Activated T-cell treated with anti-CD3 and anti-CD28 coated beads, Interleukin-2, amount 50 U/mL, for 72 hours (primary cell): Measurements from ENCODE around the gene CACNA1F. TPM values are rescaled to one million over a fixed set of nuclear protein-coding genes. Genes with fewer than 3 reads are reported as not detected.

Experiments
- ATAC-seq, 2 donors: fragments of 150-1000 bp; cut with Tn5 transposase; replicated peaks in 1 of 2; 2 replicates each; pipeline ENCODE4 v1.10.0; 2021; ENCODE audit warnings: moderate library complexity in 2 of 2, mild to moderate bottlenecking in 1 of 2
- DNase-seq, 2 donors: peaks; one replicate each; pipeline ENCODE4 v3.0.0; 2021 to 2022; ENCODE audit warnings: mixed read lengths in 1 of 2
- H3K27ac Mint-ChIP-seq: one replicate; pipeline ENCODE4 v1.8.0; 2022; ENCODE audit warnings: mild to moderate bottlenecking, moderate library complexity, mixed read lengths
- H3K27me3 Mint-ChIP-seq: one replicate; pipeline ENCODE4 v1.8.0; 2022; ENCODE audit warnings: low read depth, mixed read lengths
- H3K36me3 Mint-ChIP-seq, 2 donors: one replicate each; pipeline ENCODE4 v1.8.0; 2022; ENCODE audit warnings: mixed read lengths in 2 of 2, mild to moderate bottlenecking in 1 of 2; ENCODE audit not compliant: insufficient read depth in 2 of 2
- H3K4me1 Mint-ChIP-seq: one replicate; pipeline ENCODE4 v1.8.0; 2022; ENCODE audit warnings: low read depth, mixed read lengths
- H3K4me3 Mint-ChIP-seq, 2 donors: one replicate each; pipeline ENCODE4 v1.8.0; 2022; ENCODE audit warnings: mild to moderate bottlenecking in 2 of 2, mixed read lengths in 2 of 2, moderate library complexity in 2 of 2
- H3K9me3 Mint-ChIP-seq, 2 donors: one replicate each; pipeline ENCODE4 v1.8.0; 2022; ENCODE audit warnings: mixed read lengths in 2 of 2
- total RNA-seq, 2 donors: library from RNA; stranded (reverse); gene quantifications; one replicate each; pipeline ENCODE4 v1.2.3, GENCODE V29; 2022

The CACNA1F gene
- total RNA-seq, 2 donors from 2014 or later, result 3.4 to 4.1 TPM

DNA sequence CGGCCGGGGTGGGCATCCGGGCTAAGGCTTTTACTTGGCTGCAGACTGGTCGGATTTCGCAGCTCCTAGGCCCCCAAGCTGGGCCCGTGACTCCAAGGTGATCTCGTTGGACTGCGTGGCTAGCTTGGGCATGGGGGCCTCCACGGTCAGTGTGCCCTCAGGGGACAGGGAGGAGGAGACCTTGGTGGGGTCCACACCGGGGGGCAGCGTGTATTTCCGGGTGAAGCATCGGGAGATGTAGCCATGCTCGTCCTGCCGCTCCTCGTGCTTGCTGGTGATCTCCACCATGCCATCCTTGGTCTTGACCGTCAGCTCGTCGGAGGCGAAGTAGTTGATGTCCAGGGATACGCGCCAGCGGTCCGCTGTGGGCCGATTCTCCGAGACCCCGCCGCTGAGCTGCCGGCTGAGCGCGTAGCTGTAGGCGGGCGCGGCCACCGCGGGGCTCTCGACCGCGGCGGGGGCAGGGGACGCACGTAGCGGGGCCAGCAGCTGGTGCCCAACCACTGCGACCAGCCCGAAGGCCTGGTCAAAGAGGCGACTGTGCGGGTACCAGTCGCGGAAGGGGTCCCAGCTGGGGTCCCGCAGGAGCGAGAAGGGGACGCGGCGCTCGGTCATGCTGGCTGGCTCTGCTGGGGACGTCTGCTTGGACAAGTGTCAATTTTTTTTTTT, 881 bp upstream of the CACNA1F start:
- ATAC-seq, result no peak
- H3K4me3 Mint-ChIP-seq, result peak overlapping the region in 1 of 2 donors; percentile 3
- peaks cover 25% of the 10 kb centered on the region for H3K4me1 Mint-ChIP-seq
- no peak for DNase-seq
- no peaks in the 10 kb centered on the region for H3K36me3 Mint-ChIP-seq
- no peaks in the 10 kb centered on the region for H3K27me3 Mint-ChIP-seq
- no peak overlapping the region for H3K27ac Mint-ChIP-seq
- no peaks in the 10 kb centered on the region for H3K9me3 Mint-ChIP-seq

DNA sequence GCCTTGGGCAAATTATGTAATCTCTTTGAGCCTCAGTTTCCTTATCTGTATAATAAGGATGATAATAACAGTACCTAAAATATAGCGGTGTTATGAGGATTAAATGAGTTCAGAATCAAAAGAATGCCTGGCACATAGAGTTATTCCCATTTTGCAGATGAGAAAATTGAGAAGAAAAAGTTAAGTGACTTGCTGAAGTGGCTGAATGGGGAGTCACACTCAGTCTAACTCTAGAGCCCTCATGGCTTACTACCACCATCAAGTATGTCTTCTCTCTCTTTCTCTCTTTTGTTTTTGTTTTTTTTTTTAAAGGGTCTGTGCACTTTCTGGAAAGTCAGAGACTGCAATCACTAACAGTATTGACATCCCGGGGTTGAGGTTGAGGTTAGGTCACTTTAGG, 615 bp downstream of the CACNA1F start:
- H3K4me1 Mint-ChIP-seq, result peaks cover 25% of the 10 kb centered on the region
- DNase-seq (no peak), ATAC-seq (no peak)
- no peak overlapping the region for H3K4me3 Mint-ChIP-seq
- H3K27ac Mint-ChIP-seq, result no peak overlapping the region
- H3K9me3 Mint-ChIP-seq, result no peaks in the 10 kb centered on the region
- H3K27me3 Mint-ChIP-seq, result peaks cover 3% of the 10 kb centered on the region
- H3K36me3 Mint-ChIP-seq, result no peaks in the 10 kb centered on the region

DNA sequence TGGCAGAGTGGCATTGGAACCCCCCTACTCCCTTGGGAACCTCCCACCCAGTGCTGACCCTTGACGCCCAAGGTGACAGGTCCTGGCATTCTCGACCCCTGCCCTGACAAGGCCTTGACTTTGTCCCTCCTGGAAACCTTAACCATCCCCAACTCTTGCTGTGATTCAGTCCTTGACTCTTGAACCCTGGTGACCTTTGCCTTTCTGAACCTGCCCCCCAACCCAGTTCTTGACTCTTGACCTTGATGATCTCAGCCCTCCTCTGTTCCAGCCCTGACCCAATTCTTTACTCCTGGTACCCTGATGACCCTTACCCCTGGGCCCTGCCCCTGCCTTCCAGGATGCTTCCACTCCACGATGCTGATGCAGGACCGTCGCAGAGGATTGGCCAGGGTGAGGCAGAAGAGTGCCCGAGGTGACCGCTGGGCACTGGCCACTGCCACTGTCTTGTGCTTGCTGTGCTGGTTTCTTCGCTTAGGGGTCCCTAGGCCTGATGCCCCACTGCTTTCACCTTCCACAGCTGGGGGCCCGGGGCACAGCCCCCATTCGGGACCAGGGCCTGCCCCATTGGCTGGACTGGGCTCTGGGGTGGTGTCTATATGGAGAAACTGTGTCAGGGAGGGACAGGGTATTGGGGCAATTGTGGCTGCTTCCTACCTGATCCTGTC, 1.7 kb downstream of the CACNA1F start:
- Mint-ChIP-seq H3K9me3 (no peaks in the 10 kb centered on the region), H3K27me3 (peaks cover 7% of the 10 kb centered on the region), H3K27ac (peak overlapping the region; percentile 77), H3K36me3 (no peaks in the 10 kb centered on the region), H3K4me1 (peaks cover 15% of the 10 kb centered on the region), H3K4me3 (peak overlapping the region; percentile 78 to 79)
- DNase-seq (no peak), ATAC-seq (no peak)

DNA sequence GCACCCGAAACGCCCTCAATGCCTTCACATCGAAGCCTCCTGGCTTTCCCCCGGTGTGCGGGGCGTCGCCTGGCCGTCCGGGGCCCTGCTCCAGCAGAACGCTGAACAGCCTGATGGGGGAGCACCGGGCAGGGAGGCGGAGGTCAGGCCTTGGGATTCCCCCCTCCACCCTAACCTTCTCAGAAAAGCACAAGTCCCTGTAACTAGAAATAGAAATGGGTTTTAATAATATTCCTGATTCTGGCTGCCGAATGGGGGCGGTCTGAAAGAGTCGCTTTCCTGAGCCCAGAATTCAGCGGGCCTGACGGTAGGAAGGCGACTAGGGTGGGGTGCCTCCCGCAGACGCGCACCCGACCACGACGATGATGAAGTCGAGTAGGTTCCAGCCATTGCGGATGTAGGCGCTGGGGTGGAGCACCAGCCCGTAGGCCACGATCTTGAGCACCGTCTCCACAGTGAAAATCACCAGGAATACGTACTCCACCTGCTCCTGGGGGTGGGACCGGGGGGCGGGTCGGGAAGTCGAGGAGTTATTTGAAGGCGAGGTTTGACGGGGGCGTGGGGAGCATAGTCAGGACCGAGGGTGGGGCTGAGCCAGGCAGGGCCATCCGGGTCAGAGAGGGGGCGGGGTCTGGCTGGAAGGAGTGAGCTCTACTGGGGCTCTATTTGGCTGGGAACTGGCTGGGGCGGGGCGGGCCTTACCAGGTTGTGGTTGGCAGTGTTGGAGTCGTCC, 2.5 kb downstream of the CACNA1F start:
- Mint-ChIP-seq H3K4me1 (peaks cover 10% of the 10 kb centered on the region), H3K9me3 (no peaks in the 10 kb centered on the region), H3K4me3 (peak overlapping the region; percentile 78 to 79), H3K36me3 (no peaks in the 10 kb centered on the region), H3K27ac (peak overlapping the region; percentile 42), H3K27me3 (peaks cover 10% of the 10 kb centered on the region)
- DNase-seq (peak; percentile 75 to 81), ATAC-seq (peak; percentile 82 to 89)

DNA sequence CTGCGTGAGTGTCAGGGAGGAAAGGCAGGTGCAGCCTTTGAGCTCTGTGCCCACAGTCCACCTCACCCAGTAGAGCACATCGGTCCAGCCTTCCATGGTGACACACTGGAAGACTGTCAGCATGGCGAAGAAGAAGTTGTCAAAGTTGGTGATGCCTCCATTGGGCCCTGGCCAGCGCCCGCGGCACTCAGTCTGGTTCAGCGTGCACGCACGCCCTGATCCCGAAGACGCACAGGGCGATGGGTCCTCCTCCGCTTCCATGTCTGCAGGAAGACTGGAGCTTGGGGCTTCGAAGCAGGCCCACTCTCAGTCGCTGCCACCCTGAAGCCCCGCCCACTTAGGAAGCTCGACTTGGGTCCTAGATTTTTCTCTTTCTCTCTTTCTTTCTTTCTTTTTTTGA, 5.0 kb downstream of the CACNA1F start:
- no peak for ATAC-seq
- Mint-ChIP-seq H3K27ac (no peak overlapping the region), H3K9me3 (no peaks in the 10 kb centered on the region), H3K36me3 (no peaks in the 10 kb centered on the region), H3K4me3 (no peak overlapping the region), H3K27me3 (peaks cover 27% of the 10 kb centered on the region), H3K4me1 (peaks cover 10% of the 10 kb centered on the region)
- no peak for DNase-seq

DNA sequence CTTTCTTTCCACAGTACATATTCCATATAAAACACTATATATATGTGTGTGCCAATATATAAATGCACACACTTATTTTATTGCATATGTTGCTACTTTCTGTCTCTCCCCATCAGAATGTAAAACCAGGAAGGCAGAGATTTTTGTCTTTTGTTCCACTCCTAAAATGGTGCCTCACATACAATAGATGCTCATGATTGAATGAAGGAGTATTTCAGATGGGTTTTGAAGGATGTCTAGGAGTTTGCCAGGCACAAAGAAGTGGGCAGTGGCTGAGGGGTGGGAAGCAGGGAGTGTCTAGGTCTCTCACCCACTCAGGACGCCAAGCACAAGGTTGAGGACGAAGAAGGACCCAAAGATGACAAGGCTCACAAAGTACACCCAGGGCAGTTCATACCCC, 5.4 kb downstream of the CACNA1F start:
- peaks cover 10% of the 10 kb centered on the region for H3K4me1 Mint-ChIP-seq
- H3K9me3 Mint-ChIP-seq, result no peaks in the 10 kb centered on the region

DNA sequence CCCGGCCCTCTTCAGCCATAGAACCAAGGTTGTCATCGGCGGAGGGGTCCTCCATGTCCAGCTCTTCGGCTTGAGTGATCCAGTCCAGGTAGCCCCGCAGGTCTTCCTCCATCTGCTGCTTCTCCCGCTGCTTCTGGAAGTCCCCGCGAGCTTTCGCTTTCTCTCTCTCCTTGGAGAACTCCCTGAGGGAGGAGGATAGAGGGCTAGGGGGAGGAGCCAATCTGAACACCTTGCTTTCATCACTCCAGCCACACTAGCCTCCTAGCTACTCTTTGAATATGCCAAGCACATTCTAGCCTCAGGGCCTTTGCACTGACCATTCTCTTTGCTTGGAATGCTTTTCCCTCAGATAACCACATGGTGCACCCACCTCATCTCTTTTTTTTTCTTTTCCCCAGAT, 6.2 kb downstream of the CACNA1F start:
- no peak for ATAC-seq
- no peaks in the 10 kb centered on the region for H3K9me3 Mint-ChIP-seq
- no peaks in the 10 kb centered on the region for H3K36me3 Mint-ChIP-seq
- no peak for DNase-seq
- no peak overlapping the region for H3K4me3 Mint-ChIP-seq
- H3K4me1 Mint-ChIP-seq, result peaks cover 10% of the 10 kb centered on the region
- H3K27me3 Mint-ChIP-seq, result peaks cover 32% of the 10 kb centered on the region
- no peak overlapping the region for H3K27ac Mint-ChIP-seq

More for the DNA sequence above, 5.4 kb downstream of the CACNA1F start:
- Mint-ChIP-seq H3K27me3 (peaks cover 27% of the 10 kb centered on the region), H3K27ac (no peak overlapping the region), H3K4me3 (no peak overlapping the region), H3K36me3 (no peaks in the 10 kb centered on the region)
- DNase-seq, result no peak
- no peak for ATAC-seq

DNA sequence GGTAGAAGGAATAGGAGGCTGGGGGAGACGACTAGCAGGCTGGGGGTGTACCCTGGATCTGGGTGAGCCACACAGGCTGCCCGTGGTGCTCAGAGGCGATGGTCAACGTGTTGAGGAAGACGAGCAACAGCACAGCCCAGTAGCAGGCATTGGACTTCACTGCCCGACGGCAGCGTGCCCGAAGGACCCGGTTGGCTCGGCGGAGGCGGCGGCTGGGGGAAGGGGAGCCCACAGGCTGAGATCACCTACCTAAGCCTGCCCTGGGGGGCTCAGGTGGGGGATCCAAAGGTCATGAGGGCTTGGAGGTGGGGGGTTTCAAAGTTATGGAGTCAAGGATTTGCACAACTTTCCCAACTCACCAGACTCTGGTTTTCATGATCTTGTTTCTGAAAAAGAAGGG, 7.3 kb downstream of the CACNA1F start:
- DNase-seq (no peak), ATAC-seq (no peak)
- Mint-ChIP-seq H3K27ac (no peak overlapping the region), H3K9me3 (no peaks in the 10 kb centered on the region), H3K4me1 (peaks cover under 1% of the 10 kb centered on the region), H3K27me3 (peaks cover 32% of the 10 kb centered on the region), H3K4me3 (no peak overlapping the region), H3K36me3 (no peaks in the 10 kb centered on the region)

DNA sequence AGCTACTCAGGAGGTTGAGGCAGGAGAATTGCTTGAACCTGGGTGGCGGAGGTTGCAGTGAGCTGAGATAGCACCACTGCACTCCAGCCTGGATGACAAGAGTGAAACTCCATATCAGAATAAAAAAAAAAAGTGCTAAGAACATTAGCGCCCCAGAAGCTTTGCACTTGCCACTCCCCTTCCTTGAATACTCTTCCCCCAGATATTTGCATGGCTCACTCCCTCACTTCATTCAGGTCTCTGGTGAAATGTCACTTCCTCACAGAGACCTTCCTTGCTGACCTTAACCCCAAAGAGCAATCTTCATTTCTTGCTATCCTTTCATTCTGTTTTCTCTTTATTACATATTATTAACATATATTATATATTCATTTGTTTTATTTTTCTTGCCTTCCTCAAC, 11.3 kb downstream of the CACNA1F start:
- no peaks in the 10 kb centered on the region for H3K4me1 Mint-ChIP-seq
- ATAC-seq, result no peak
- no peaks in the 10 kb centered on the region for H3K36me3 Mint-ChIP-seq
- no peak for DNase-seq
- H3K9me3 Mint-ChIP-seq, result no peaks in the 10 kb centered on the region
- no peak overlapping the region for H3K4me3 Mint-ChIP-seq
- no peak overlapping the region for H3K27ac Mint-ChIP-seq
- H3K27me3 Mint-ChIP-seq, result peaks cover 24% of the 10 kb centered on the region

DNA sequence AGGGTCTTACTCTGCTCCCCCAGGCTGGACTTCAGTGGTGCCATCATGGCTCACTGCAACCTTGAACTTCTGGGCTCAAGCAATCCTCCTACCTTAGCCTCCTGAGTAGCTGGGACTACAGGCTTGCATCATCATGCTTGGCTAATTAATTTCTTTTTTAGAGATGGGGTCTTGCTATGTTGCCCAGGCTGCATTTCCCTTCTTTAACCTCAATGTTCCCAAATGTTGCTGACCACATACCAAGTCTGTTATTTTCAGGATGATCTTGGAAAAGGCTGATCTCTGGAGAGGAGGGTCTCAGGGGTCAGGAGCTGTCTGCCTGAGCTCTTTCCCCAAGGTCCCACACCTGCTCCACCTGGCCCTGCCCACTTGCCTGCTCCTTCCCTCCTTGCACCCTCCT, 13.0 kb downstream of the CACNA1F start:
- DNase-seq (no peak), ATAC-seq (no peak)
- Mint-ChIP-seq H3K9me3 (no peaks in the 10 kb centered on the region), H3K4me3 (no peak overlapping the region), H3K4me1 (no peaks in the 10 kb centered on the region), H3K36me3 (no peaks in the 10 kb centered on the region), H3K27me3 (peaks cover 22% of the 10 kb centered on the region), H3K27ac (no peak overlapping the region)

DNA sequence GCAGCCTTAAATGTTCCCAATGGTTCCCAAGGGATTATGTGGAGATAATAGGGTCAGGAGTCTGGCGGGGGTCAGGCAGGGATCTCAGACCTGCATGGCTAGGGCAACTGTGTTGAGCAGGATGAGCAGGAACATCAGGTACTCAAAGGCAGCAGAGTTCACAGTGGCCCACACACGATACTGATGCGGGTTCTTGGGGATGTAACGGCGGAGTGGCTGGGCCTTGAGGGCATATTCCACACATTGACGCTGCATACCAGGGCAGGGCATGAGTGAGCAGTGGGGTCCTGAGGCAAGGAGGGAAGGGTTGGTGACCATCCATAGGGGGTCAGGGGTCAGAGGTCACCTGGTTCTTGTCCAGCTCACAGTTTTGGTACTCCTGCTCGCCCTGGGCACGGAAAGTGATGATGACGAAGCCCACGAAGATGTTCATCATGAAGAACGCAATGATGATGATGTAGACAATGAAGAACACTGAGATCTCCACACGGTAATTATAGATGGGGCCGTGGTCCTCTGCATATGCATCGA, 18.1 kb downstream of the CACNA1F start:
- H3K27me3 Mint-ChIP-seq, result peaks cover 13% of the 10 kb centered on the region
- ATAC-seq (no peak), DNase-seq (no peak)
- H3K36me3 Mint-ChIP-seq, result no peaks in the 10 kb centered on the region
- no peak overlapping the region for H3K27ac Mint-ChIP-seq
- no peaks in the 10 kb centered on the region for H3K4me1 Mint-ChIP-seq
- peaks cover 6 to 10% of the 10 kb centered on the region in 2 donors for H3K9me3 Mint-ChIP-seq
- no peak overlapping the region for H3K4me3 Mint-ChIP-seq

DNA sequence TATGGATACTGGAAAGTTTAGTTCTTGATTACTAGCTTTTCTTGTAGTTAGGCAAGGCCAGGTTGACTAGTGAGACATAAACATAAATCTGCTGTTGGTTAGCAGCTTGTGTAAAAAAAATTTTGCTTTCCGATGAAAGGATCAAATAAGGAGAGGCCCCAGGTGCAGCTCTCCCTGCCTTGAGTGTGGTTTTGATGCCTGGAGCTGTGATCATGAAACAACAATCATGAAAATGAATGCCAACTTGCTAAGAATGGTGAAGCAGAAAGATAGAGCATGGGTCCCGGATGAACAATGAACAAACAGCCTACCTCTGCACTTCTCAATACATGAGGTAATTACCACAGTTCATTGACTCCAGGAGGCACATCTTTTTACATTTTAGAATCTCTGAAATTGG, 18.7 kb downstream of the CACNA1F start:
- DNase-seq (no peak), ATAC-seq (no peak)
- Mint-ChIP-seq H3K27me3 (peaks cover 13% of the 10 kb centered on the region), H3K4me1 (no peaks in the 10 kb centered on the region), H3K27ac (no peak overlapping the region), H3K9me3 (peaks cover 6 to 10% of the 10 kb centered on the region in 2 donors), H3K36me3 (no peaks in the 10 kb centered on the region), H3K4me3 (no peak overlapping the region)

DNA sequence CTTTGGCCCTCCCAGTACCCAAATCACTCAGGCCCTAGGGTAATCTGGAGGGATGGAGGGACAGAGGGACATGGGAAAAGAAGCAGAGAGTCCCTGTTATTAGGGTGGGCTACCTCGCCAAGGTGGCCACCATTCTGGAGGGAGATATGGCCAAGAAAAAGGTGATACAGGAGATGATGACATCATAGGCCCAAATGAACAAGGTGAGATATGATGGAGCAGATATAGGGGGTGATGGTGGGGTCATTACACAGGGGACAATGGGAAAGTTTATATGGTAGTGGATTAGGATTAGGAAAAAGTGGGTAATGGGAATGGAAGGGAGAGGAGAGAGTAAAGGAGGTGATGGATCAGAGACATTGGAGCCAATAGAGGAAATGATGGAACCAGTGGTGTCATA, 20.3 kb downstream of the CACNA1F start:
- H3K27ac Mint-ChIP-seq, result no peak overlapping the region
- ATAC-seq (no peak), DNase-seq (no peak)
- no peak overlapping the region for H3K4me3 Mint-ChIP-seq
- peaks cover 6 to 10% of the 10 kb centered on the region in 2 donors for H3K9me3 Mint-ChIP-seq
- H3K4me1 Mint-ChIP-seq, result no peaks in the 10 kb centered on the region
- H3K36me3 Mint-ChIP-seq, result no peaks in the 10 kb centered on the region
- peaks cover 13% of the 10 kb centered on the region for H3K27me3 Mint-ChIP-seq
